Osteoblast (primary cell): ENCODE data around the gene NOTUM. TPM values are rescaled to one million over a fixed set of nuclear protein-coding genes. Genes with fewer than 3 reads are reported as not detected.

ENCODE experiments used
- DNase-seq: peaks from one replicate; pipeline ENCODE4 v3.0.0; 2011; ENCODE audit warnings: low spot score, mixed read lengths; ENCODE audit not compliant: insufficient read length; ENCODE audit errors: missing footprints
- H2AFZ ChIP-seq: 2 replicates; pipeline ENCODE4 v1.6.0; 2011; ENCODE audit warnings: mild to moderate bottlenecking, low read length
- H3K27ac ChIP-seq: 2 replicates; pipeline ENCODE4 v1.5.1; 2011; ENCODE audit warnings: mild to moderate bottlenecking, low read depth, low read length, moderate library complexity
- H3K27me3 ChIP-seq: 2 replicates; pipeline ENCODE4 v1.6.0; 2012; ENCODE audit warnings: mild to moderate bottlenecking, control low read depth, inconsistent platforms, low read length, moderate library complexity; ENCODE audit not compliant: insufficient read depth
- H3K36me3 ChIP-seq: 2 replicates; pipeline ENCODE4 v1.5.1; 2011; ENCODE audit warnings: mild to moderate bottlenecking, low read length, control low read depth, moderate library complexity; ENCODE audit not compliant: insufficient read depth
- H3K4me1 ChIP-seq: 2 replicates; pipeline ENCODE4 v1.5.1; 2011; ENCODE audit warnings: mild to moderate bottlenecking, low read length, control low read depth, moderate library complexity; ENCODE audit not compliant: insufficient read depth
- H3K4me2 ChIP-seq: 2 replicates; pipeline ENCODE4 v1.6.0; 2011; ENCODE audit warnings: mild to moderate bottlenecking, low read length; ENCODE audit not compliant: insufficient read depth
- H3K4me3 ChIP-seq: fragments of 200-600 bp; sonication (generic); 3 replicates; pipeline ENCODE4 v1.5.1; 2012; ENCODE audit warnings: mild to moderate bottlenecking, low read length, inconsistent platforms; ENCODE audit not compliant: insufficient read depth
- H3K79me2 ChIP-seq: 2 replicates; pipeline ENCODE4 v1.6.0; 2012; ENCODE audit warnings: mild to moderate bottlenecking, low read length, control low read depth, inconsistent platforms; ENCODE audit not compliant: insufficient read depth
- H3K9me3 ChIP-seq: 2 replicates; pipeline ENCODE4 v1.5.1; 2011; ENCODE audit warnings: low read depth, low read length, control low read depth
- H4K20me1 ChIP-seq: 2 replicates; pipeline ENCODE4 v1.6.0; 2012; ENCODE audit warnings: mild to moderate bottlenecking, low read length, control low read depth; ENCODE audit not compliant: insufficient read depth
- total RNA-seq: library from RNA; depleted of rRNA; stranded (reverse); fragments of >200 nt; gene quantifications from 2 replicates; pipeline ENCODE4 v1.2.3, GENCODE V29; 2012
- TF ChIP-seq, protein P1 (sequence below): IDR thresholded peaks from 2 replicates; pipeline ENCODE4 v1.5.1; 2011; ENCODE audit warnings: mild to moderate bottlenecking, low read depth, low read length, moderate library complexity; ENCODE audit errors: extremely low read depth

The NOTUM gene
- total RNA-seq, 1 donor = 0.72 TPM

DNA sequence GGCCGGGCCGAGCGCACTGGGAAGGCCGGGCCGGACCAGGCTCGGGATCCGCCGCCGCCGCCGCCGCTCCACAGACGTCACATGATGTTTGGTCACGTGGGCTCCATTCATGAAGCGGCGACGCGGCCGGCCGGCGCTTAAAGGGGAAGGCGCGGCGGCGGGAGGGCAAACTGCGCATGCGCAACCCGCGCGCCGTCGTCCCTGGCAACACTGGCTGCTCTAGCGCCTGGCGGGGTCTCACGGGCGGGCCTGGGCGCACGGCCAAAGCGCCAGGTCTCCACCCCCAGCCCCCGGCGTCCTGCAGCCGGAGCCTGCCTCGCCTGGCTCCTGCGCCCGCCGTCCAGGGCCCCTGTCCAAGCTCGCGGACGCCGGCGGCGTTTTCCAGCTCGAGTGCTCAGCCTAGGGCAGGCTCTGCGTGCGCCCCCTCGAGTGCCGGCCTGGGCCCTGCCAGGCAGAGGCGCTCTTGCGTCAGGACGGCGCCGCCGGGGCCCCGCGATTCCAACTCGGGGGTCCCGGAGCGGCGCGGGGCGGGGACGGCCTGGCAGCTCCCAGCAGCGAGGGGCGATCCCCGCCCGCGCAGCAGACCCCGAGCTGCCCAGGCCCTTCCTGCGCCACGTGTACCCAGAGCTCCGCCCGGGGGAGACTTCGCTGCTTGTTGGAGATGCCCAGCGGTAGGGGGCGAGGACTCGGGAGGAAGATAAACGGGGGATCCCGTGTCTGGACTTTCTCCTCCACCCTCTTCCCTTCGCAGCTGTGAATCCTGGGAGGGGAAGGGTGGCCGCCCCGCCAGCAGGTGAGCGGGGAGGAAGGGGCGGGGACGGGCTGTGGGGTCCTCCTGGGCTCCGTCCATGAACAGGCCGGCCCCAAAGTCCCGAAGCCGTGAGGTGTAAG lies 33.1 kb downstream of the NOTUM start, which contains the start of gene MAFG:
Gene MAFG (minus strand): TSS at position 83 of the 891 bp plus-strand sequence. CDS start 4,550 bp downstream, outside the sequence.
- peaks cover 22% of the 10 kb centered on the region for H4K20me1 ChIP-seq
- no peaks in the 10 kb centered on the region for H3K9me3 ChIP-seq
- H3K79me2 ChIP-seq = peaks cover 41% of the 10 kb centered on the region
- DNase-seq = peak; percentile 100
- TF ChIP-seq, protein P1, sequence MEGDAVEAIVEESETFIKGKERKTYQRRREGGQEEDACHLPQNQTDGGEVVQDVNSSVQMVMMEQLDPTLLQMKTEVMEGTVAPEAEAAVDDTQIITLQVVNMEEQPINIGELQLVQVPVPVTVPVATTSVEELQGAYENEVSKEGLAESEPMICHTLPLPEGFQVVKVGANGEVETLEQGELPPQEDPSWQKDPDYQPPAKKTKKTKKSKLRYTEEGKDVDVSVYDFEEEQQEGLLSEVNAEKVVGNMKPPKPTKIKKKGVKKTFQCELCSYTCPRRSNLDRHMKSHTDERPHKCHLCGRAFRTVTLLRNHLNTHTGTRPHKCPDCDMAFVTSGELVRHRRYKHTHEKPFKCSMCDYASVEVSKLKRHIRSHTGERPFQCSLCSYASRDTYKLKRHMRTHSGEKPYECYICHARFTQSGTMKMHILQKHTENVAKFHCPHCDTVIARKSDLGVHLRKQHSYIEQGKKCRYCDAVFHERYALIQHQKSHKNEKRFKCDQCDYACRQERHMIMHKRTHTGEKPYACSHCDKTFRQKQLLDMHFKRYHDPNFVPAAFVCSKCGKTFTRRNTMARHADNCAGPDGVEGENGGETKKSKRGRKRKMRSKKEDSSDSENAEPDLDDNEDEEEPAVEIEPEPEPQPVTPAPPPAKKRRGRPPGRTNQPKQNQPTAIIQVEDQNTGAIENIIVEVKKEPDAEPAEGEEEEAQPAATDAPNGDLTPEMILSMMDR = peak; percentile 34
- H2AFZ ChIP-seq = peak within 1 kb of the TSS; percentile 70
- H3K4me2 ChIP-seq = peak within 1 kb of the TSS; percentile 88
- H3K36me3 ChIP-seq = no peaks in the 10 kb centered on the region
- H3K4me3 ChIP-seq = peak within 1 kb of the TSS; percentile 89
- peak within 1 kb of the TSS; percentile 89 for H3K27ac ChIP-seq
- H3K4me1 ChIP-seq = peaks cover 23% of the 10 kb centered on the region
- H3K27me3 ChIP-seq = no peaks in the 10 kb centered on the region

DNA sequence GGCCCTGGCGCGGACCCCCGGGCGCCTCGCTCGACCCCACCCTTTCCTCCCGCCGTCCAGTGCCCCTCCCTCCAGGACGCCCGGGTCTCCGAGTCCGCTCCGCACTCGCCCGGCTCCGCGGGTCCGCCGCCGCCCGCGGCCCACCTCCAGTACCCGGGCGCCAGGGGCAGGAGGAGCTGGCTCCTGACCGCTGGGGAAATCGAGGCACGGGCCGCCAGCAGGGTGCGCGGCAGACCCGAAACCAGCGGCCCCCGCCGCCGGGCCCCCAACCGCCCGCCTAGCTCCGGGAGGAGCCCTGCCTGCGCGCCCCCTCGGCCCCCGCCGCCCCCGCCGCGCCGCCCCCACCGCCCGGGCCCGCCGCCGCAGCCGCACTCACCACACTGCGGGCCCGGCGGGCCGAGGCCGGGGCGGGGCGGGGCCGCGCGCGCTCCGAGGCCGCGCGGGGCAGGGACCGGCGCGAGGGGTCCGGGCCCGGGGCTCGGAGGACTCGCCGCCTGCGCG lies 33.8 kb downstream of the NOTUM start:
- Histone ChIP-seq H3K36me3 (peaks cover 2% of the 10 kb centered on the region), H3K4me2 (peak overlapping the region; percentile 73), H3K4me1 (peaks cover 23% of the 10 kb centered on the region), H3K9me3 (no peaks in the 10 kb centered on the region), H4K20me1 (peaks cover 24% of the 10 kb centered on the region), H3K27me3 (no peaks in the 10 kb centered on the region), H3K79me2 (peaks cover 48% of the 10 kb centered on the region), H3K27ac (peak overlapping the region; percentile 89), H3K4me3 (peak overlapping the region; percentile 89), H2AFZ (no peak overlapping the region)
- TF ChIP-seq, protein P1 = no peak
- peak; percentile 96 for DNase-seq

DNA sequence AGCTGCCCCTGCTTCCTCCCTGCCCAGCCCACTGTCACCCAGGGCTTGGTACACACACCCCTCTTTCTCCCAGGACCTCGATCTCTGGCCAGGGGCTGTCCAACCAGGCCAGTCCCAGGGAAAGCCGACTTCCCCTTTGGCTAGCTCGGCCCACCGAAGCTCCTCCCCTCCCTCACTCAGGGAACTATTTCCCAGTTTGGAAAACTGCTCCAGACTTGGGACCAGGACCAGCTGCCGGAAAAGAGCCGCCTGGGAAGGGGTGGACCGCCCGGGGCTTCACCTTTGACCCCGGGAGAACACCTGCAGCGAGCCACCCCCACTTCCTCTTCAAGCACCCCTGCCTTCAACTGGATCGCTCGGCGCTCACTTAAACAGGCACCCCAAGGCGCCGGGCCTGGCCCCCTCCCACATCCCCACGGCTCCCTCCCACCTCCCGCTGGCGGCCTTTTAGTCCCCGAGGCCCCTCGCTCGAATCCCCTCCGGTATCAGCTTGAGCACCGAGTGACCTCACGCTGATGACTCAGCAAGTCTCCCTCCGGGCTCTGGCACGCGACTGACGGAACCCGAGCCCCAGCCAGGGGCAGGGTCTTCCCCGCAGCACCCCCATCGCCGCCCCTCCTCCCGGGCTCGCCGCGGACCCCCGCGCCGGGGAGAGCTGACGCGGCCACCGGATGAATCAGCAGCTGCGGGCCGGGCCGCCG lies 34.4 kb downstream of the NOTUM start:
- Histone ChIP-seq H3K79me2 (peaks cover 53% of the 10 kb centered on the region), H3K4me1 (peaks cover 23% of the 10 kb centered on the region), H3K4me3 (peak overlapping the region; percentile 89)

More for the DNA sequence above, 34.4 kb downstream of the NOTUM start:
- TF ChIP-seq, protein P1 = no peak
- DNase-seq = peak; percentile 100
- Histone ChIP-seq H3K9me3 (no peaks in the 10 kb centered on the region), H3K27ac (peak overlapping the region; percentile 89), H2AFZ (no peak overlapping the region), H3K36me3 (peaks cover 8% of the 10 kb centered on the region), H3K27me3 (no peaks in the 10 kb centered on the region), H3K4me2 (peak overlapping the region; percentile 73), H4K20me1 (peaks cover 25% of the 10 kb centered on the region)
